Epidermal melanocyte (primary cell): ENCODE measurements around the gene DAAM1.
A peak's percentile ranks its signal among the peaks of the same experiment; 100 is the strongest.

Source experiments
- DNase-seq: peaks from one replicate; pipeline ENCODE4 v3.0.0; 2011; ENCODE audit warnings: low spot score; ENCODE audit not compliant: insufficient read length

DAAM1 gene

DNA sequence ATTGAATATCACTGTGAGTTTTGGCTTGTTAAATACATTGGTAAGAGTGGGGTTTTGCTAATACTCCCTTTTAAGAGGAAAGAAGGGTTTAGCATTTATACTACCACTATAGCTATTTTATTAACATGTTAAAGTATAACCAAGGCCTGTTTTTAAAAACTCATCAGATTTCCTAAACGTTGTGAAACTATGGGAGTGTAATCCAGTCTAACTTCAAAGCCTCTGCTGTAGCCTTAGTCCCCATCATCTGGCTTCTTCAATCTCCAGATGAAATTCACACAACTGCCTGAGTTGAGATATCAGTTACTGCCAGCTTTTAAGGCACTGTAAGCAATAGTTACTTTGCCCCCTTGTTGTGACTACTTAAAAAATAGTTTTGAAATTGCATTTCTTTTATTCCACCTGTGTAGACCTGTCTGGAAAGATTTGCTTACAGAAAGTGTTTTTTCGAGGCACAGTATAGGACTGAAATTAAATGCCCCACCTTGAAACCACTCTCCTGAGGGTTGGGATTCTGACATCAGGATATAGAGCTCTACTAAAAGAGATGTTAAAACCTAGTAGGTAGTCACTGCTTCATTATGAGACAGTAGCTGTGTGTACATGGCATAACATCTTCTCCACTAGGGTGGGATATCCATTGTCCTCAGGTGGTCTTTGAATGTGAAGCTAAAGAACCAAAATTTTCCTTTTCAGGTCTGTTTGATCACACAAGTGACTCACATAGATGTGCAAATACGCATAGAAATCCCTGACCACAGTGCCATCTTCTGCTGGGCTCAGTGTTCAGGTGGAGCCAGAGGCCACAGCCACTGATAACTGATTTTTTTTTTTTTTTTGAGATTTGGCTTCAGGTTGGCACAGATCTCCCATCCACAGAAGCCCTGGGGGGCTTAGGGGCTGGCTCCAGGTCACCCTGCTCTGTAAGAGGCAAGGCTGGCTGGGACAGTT, 125.5 kb downstream of the DAAM1 start:
- DNase-seq: no peak

DNA sequence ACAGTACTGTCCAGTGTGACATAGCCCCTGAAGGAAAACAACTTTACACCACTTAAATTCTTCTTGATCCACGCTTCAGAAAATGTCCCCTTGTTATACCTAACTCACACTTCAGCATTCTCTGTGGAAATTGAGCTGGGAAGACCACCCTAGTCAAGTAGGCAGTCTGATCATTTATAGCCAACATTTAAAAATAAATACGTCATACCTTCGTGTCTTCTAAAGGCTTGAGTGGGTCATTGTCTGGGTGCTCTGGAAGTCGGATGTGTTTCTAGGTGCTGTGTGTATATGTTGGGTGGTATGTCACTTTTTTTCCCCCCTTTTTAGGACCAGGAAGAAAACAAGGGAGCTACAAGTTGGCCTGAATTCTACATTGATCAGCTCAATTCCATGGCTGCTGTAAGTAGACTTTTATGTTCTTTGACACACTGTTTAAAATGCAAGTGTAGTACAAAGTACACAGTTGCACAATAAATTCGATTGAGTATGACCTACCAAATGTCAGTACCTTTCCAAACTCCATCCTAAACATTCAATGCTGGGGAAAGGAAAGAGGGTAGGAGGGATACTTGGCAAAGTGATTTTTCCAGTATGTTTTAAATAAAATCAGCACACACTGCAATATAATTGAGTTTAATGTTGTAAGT, 126.6 kb downstream of the DAAM1 start:
- no peak for DNase-seq

- DNase-seq: no peak
These were observed 127.8 kb downstream of the DAAM1 start for GRCh38 chr14:59316151-59316830.

DNA sequence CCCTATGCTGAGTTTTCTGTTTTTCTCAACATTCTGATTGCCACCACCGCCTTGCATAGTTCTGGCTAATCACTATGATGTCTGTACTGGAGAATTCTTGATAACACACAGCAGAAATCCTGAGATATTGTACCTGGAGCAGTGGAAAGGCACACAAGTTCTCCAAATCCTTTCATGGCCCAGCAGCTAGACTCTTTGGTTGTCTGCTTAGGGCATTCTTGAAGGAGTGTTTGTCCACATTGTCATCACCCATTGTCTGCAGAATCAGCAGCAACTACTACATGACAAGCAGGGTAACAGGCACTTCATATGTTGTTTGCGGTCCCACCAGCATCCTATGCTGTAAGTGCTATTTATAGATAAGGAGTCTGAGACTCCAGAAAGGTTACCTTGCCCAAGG, 128.9 kb downstream of the DAAM1 start:
- DNase-seq: no peak

DNA sequence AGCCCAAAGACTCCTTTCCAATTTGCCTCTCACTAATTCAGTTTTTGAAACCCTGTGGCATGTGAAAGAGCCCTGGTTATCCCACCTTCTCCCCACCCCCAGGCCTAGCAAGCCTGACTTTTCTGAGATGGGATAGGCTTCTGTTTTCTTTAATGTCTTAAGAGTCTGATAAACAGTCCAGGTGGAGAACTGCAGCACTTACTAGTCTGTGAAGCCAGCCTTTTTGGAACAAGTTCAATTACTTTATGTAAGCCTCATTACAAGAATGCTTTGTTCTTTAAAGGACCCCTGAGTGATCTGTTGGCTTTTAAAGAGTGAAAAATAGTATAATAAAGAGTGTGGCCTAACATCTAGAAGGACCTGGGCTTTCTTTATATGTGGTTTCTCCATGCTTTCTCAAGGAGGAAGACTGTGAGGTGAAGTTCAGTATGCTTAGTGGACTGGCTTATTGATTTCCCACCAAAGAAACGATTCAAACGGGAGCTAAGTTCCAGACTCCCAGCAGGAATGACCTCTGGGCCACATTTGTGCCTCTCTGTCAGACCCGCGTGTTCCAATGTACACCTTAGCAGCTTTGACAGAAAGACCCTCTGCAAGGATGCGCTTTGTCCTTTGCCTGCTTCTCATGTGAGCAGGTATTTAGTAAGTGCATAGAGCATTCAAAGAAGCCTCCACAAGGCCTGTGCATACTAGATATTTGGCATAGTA, 129.5 kb downstream of the DAAM1 start:
- DNase-seq: no peak

- DNase-seq: no peak
These were observed 130.4 kb downstream of the DAAM1 start for GRCh38 chr14:59318908-59319307.

DNA sequence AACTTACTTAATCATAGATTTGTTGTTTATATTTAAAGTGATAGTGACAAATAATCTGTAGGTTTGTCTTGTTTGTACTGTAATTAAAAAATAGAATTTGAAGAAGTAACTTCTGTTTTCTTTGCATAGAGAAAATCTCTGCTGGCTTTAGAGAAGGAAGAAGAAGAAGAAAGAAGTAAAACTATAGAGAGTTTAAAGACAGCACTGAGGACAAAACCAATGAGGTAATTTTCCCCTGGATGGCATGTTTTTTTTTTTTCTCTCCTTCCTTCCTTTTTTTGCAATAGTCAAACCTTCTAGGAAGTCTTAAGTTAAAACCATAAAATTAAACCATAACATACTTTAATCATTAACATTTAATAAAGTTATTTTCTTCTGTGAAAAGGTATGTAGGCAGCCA, 131.9 kb downstream of the DAAM1 start:
- DNase-seq: no peak

- no peak for DNase-seq
These were observed 132.5 kb downstream of the DAAM1 start for GRCh38 chr14:59320763-59321625.

DNA sequence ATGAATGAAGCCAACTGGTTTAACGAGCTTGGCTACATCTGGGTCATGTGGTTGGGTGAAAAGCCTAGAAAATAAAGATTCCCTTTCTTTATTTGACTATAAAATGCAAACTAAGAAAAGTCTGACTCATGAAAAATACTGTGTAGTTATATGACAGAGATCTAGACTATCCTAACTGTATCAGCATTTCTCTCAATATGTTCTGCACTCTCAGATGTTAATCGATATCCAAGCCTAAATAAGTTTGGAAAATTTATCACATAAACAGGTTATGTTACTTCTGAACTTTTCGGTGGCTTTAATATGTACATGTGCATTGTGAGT, 133.1 kb downstream of the DAAM1 start:
- no peak for DNase-seq

GRCh38 chr14:59325906-59326305, 137.4 kb downstream of the DAAM1 start:
- DNase-seq: no peak

- no peak for DNase-seq
These were observed 140.0 kb downstream of the DAAM1 start for GRCh38 chr14:59328454-59328853.

- DNase-seq: no peak
These were observed 142.0 kb downstream of the DAAM1 start for GRCh38 chr14:59330455-59330854.

- DNase-seq: no peak
These were observed 142.8 kb downstream of the DAAM1 start for GRCh38 chr14:59331217-59331616.

DNA sequence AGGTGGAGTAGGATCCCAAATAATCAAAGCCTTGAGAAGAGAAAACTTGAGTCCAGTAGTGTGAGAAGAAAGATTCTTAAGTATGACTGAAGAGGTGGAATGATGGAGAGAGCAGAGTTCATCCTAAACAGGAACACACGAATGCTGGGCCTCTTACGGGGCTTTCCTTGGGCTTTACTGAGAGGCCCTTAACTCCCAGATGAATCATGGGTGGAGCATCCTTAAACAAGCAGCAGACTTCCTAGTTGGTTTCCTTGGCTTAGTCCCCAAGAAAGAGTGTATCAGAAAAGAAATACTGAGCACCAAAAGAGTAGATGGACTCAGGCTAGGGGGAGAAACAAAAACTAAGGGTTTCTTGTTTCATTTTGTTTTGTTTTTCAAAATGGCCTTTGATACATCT, 144.3 kb downstream of the DAAM1 start:
- no peak for DNase-seq

DNA sequence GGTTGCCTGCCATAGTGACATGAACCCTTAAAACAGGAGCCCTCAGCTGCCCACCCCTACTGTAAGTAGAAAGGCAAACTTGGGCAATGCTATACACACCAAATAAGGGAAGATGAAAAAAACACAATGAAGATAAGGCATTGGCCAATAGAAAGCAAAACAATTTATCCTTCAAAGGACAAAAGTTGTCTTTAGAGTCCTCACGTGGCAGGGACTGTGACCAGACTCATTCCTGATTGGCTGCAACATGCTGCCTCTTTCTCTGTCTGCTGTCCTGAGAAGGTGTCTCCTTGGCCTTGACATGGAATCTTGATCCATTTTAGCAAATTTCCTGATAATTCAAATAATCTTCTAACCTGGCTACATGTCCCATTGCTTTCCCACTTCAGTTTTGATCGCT, 144.8 kb downstream of the DAAM1 start:
- DNase-seq: no peak

- DNase-seq: peak; percentile 54
These were observed 145.2 kb downstream of the DAAM1 start for GRCh38 chr14:59333668-59334067.

GRCh38 chr14:59334253-59334652, 145.8 kb downstream of the DAAM1 start:
- DNase-seq: no peak

DNA sequence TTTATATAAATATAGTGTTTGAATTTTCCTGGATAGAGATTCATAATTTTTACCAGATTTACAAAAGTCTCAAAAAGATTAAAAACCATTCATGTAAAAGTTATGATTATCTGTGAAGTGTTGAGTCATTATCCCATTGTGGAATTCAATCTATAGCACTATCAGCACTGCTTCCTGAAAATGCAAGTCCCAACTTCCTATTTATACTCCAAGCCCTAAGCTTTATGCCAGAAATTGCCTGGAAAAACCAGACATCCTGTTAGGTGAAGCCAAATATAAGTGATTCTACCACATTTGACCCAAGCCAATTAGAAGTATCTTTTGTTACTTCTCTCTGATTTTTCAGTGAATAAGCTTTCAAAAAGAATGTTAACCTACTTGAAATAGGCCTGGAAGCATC, 147.6 kb downstream of the DAAM1 start:
- DNase-seq: no peak

DNA sequence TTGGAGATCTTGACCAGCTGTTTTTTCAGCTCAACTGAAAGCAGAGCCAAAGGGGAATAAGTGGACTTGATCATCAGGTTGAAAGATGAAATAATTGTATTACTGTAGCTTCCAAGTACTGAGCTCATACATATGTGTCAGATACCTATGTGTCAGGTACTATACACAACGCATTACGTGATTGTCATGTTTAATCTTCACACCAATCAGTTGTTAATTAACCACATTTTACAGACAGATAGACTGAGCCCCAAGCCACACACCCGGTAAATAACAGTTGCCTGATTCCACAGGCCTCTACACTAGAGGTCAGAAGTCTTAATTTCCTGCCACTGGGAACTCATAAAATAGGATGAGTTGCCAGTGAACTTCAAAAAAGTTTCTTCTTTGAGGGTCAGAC, 148.2 kb downstream of the DAAM1 start:
- no peak for DNase-seq

DNA sequence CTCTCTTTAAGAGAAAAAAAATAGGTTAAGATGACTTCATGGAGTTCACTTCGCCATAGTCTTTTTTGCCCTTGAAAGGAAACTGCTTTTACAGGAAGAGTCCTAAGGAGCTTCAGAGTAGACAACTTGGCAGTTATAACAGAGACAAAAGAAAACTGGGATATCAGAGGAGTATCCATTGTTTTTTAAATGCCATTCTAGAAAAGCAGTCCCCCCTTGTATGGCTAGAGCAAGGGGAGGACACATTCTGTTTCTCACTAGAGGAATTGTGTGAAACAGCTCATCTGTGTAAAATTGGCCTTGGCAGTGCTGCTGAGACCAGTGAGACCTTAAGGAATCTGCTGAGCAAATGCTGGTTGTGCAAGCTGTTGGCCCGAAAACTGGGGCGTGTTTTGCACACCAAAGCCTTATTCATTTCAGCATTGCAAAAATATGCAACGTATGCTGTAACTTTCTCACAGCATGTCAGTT, 148.7 kb downstream of the DAAM1 start:
- no peak for DNase-seq

GRCh38 chr14:59338761-59339160, 150.3 kb downstream of the DAAM1 start:
- DNase-seq: no peak
